ENCODE results near the gene SLC6A3.
"Not testable (repeated sequence)": the region's sequence is repeated elsewhere in the genome, so short reads cannot be mapped to it uniquely, and the experiment has no call there.

Gene SLC6A3

DNA sequence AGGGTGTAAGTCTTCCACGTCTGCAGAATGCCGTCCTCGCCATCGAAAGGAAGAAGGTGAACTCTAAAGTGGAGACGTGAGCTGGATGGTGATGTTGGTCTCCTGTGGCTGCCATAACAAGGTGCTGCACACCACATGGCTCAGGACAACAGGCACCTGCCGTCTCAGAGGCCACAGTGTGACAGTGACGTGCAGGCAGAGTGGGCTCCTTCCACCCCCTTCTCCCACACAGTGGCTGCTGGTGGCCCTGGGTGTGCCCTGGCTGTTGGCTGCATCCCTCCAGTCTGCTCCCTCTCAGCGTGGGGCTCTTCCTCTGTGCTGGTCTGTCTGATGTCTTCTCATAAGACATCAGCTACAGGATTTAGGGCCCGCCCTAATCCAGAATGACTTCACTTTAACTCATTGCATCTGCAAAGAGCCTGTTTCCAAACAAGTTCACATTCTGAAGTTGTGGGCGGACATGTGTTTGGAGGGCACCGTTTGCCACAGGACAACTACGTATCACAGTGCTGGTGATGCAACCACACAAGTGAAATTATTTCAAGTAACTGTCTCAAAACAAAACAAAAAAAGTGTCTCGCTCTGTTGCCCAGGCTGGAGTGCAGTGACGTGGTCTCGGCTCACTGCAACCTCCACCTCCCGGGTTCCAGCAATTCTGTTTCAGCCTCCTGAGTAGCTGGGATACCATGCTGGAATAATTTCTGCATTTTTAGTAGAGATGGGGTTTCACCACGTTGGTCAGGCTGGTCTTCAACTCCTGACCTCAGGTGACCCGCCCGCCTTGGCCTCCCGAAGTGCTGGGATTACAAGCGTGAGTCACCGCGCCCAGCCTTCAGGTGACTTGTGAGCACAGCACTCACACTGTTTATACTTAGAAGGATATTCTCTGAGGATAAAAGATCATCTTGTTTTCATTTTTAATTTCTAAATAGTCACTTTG, 69.1 kb downstream of the SLC6A3 start:
- no peak for DNase-seq (ENCODE audit: low spot score in 2 of 2)
- no peaks in the 10 kb centered on the region for H3K36me3 Mint-ChIP-seq
- H3K9me3 Mint-ChIP-seq = no peaks in the 10 kb centered on the region
- no peak overlapping the region for H3K27ac Mint-ChIP-seq
- peaks cover 27% of the 10 kb centered on the region for H3K4me1 Mint-ChIP-seq
- H3K4me3 Mint-ChIP-seq = no peak overlapping the region
- ATAC-seq (ENCODE audit: low read depth) = no peak
- no peaks in the 10 kb centered on the region for H3K27me3 Mint-ChIP-seq

- Mint-ChIP-seq H3K27ac (no peak overlapping the region), H3K4me1 (peaks cover 24% of the 10 kb centered on the region), H3K27me3 (no peaks in the 10 kb centered on the region), H3K36me3 (no peaks in the 10 kb centered on the region), H3K9me3 (no peaks in the 10 kb centered on the region), H3K4me3 (no peak overlapping the region)
- ATAC-seq (ENCODE audit: low read depth) = no peak
- DNase-seq (ENCODE audit: low spot score in 2 of 2) = no peak
These were observed 70.6 kb downstream of the SLC6A3 start for GRCh38 chr5:1374679-1375055.

GRCh38 chr5:1374030-1374678, 71.1 kb downstream of the SLC6A3 start:
- ATAC-seq (ENCODE audit: low read depth) = no peak
- DNase-seq (ENCODE audit: low spot score in 2 of 2) = no peak
- Mint-ChIP-seq H3K4me1 (peaks cover 27% of the 10 kb centered on the region), H3K9me3 (no peaks in the 10 kb centered on the region), H3K36me3 (no peaks in the 10 kb centered on the region), H3K4me3 (no peak overlapping the region), H3K27me3 (no peaks in the 10 kb centered on the region), H3K27ac (no peak overlapping the region)

GRCh38 chr5:1371972-1372342, 73.3 kb downstream of the SLC6A3 start:
- not testable (repeated sequence) for H3K36me3 Mint-ChIP-seq
- H3K4me1 Mint-ChIP-seq = peaks cover 30% of the 10 kb centered on the region
- H3K27ac Mint-ChIP-seq = peak overlapping the region; percentile 89

GRCh38 chr5:1371218-1371971, 73.8 kb downstream of the SLC6A3 start:
- ATAC-seq (ENCODE audit: low read depth) (peak; percentile 92), DNase-seq (ENCODE audit: low spot score in 2 of 2) (peak; percentile 32 to 67)
- peak overlapping the region; percentile 8 for H3K4me3 Mint-ChIP-seq
- no peaks in the 10 kb centered on the region for H3K27me3 Mint-ChIP-seq
- H3K27ac Mint-ChIP-seq = peak overlapping the region; percentile 89
- no peaks in the 10 kb centered on the region for H3K36me3 Mint-ChIP-seq
- H3K9me3 Mint-ChIP-seq = no peaks in the 10 kb centered on the region
- H3K4me1 Mint-ChIP-seq = peaks cover 35% of the 10 kb centered on the region

More at GRCh38 chr5:1371972-1372342, 73.3 kb downstream of the SLC6A3 start:
- DNase-seq (ENCODE audit: low spot score in 2 of 2); H3K9me3 Mint-ChIP-seq; H3K27me3 Mint-ChIP-seq: not testable (repeated sequence)
- peak; percentile 7 for ATAC-seq (ENCODE audit: low read depth)
- H3K4me3 Mint-ChIP-seq = peak overlapping the region; percentile 8

- Mint-ChIP-seq H3K27me3 (no peaks in the 10 kb centered on the region), H3K4me1 (peaks cover 46% of the 10 kb centered on the region), H3K9me3 (no peaks in the 10 kb centered on the region), H3K4me3 (no peak overlapping the region), H3K36me3 (no peaks in the 10 kb centered on the region), H3K27ac (no peak overlapping the region)
- ATAC-seq (ENCODE audit: low read depth) (no peak), DNase-seq (ENCODE audit: low spot score in 2 of 2) (no peak)
These were observed 75.2 kb downstream of the SLC6A3 start for GRCh38 chr5:1370006-1370405.

- no peak for ATAC-seq (ENCODE audit: low read depth)
- no peak overlapping the region for H3K27ac Mint-ChIP-seq
- no peak overlapping the region for H3K4me3 Mint-ChIP-seq
- H3K36me3 Mint-ChIP-seq = no peaks in the 10 kb centered on the region
- DNase-seq (ENCODE audit: low spot score in 2 of 2) = no peak
- no peaks in the 10 kb centered on the region for H3K27me3 Mint-ChIP-seq
- H3K4me1 Mint-ChIP-seq = peaks cover 42% of the 10 kb centered on the region
- H3K9me3 Mint-ChIP-seq = no peaks in the 10 kb centered on the region
These were observed 76.5 kb downstream of the SLC6A3 start for GRCh38 chr5:1368756-1369155.

- H3K4me1 Mint-ChIP-seq = peaks cover 44% of the 10 kb centered on the region
- no peak for DNase-seq (ENCODE audit: low spot score in 2 of 2)
- peaks cover 2% of the 10 kb centered on the region for H3K27me3 Mint-ChIP-seq
- H3K27ac Mint-ChIP-seq = no peak overlapping the region
- H3K4me3 Mint-ChIP-seq = no peak overlapping the region
- no peaks in the 10 kb centered on the region for H3K36me3 Mint-ChIP-seq
- ATAC-seq (ENCODE audit: low read depth) = no peak
- no peaks in the 10 kb centered on the region for H3K9me3 Mint-ChIP-seq
These were observed 77.0 kb downstream of the SLC6A3 start for GRCh38 chr5:1368236-1368635.

DNA sequence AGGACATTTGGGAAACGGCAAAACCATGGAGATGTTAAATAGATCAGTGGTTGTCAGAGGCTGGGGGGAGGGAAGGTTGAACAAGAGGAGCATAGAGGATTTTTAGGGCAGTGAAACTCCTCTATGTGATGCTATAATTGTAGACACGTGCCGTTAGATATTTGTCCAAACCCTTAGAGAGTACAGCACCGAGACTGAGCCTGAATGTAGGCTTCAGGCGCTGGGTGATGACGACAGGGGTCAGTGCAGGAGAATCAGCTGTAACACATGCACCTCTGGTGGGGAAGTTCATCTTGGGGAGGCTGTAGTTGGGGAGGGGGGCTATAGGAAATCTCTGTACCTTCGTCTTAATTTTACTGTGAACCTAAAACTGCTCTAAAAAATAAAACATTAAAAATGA, 78.1 kb downstream of the SLC6A3 start:
- peak overlapping the region; percentile 41 for H3K4me3 Mint-ChIP-seq
- peak; percentile 39 for ATAC-seq (ENCODE audit: low read depth)
- peak overlapping the region; percentile 28 for H3K27ac Mint-ChIP-seq
- peaks cover 40% of the 10 kb centered on the region for H3K4me1 Mint-ChIP-seq
- peaks cover 6% of the 10 kb centered on the region for H3K27me3 Mint-ChIP-seq
- H3K36me3 Mint-ChIP-seq = no peaks in the 10 kb centered on the region
- DNase-seq (ENCODE audit: low spot score in 2 of 2) = no peak
- H3K9me3 Mint-ChIP-seq = no peaks in the 10 kb centered on the region

- Mint-ChIP-seq H3K27me3 (peaks cover 8% of the 10 kb centered on the region), H3K27ac (no peak overlapping the region), H3K9me3 (no peaks in the 10 kb centered on the region), H3K4me1 (peaks cover 35% of the 10 kb centered on the region), H3K36me3 (no peaks in the 10 kb centered on the region), H3K4me3 (peak overlapping the region; percentile 27)
- ATAC-seq (ENCODE audit: low read depth) (peak; percentile 93), DNase-seq (ENCODE audit: low spot score in 2 of 2) (peak; percentile 30 to 65)
These were observed 78.7 kb downstream of the SLC6A3 start for GRCh38 chr5:1366514-1366913.

GRCh38 chr5:1364211-1364610, 81.0 kb downstream of the SLC6A3 start:
- no peak for DNase-seq (ENCODE audit: low spot score in 2 of 2)
- Mint-ChIP-seq H3K27ac (no peak overlapping the region), H3K27me3 (peaks cover 8% of the 10 kb centered on the region), H3K4me3 (no peak overlapping the region), H3K9me3 (no peaks in the 10 kb centered on the region), H3K36me3 (no peaks in the 10 kb centered on the region), H3K4me1 (peaks cover 28% of the 10 kb centered on the region)
- ATAC-seq (ENCODE audit: low read depth) = no peak

- Mint-ChIP-seq H3K4me3 (no peak overlapping the region), H3K27ac (no peak overlapping the region), H3K36me3 (no peaks in the 10 kb centered on the region), H3K4me1 (peaks cover 28% of the 10 kb centered on the region), H3K27me3 (peaks cover 8% of the 10 kb centered on the region), H3K9me3 (no peaks in the 10 kb centered on the region)
- ATAC-seq (ENCODE audit: low read depth) (no peak), DNase-seq (ENCODE audit: low spot score in 2 of 2) (no peak)
These were observed 81.7 kb downstream of the SLC6A3 start for GRCh38 chr5:1363581-1363980.

DNA sequence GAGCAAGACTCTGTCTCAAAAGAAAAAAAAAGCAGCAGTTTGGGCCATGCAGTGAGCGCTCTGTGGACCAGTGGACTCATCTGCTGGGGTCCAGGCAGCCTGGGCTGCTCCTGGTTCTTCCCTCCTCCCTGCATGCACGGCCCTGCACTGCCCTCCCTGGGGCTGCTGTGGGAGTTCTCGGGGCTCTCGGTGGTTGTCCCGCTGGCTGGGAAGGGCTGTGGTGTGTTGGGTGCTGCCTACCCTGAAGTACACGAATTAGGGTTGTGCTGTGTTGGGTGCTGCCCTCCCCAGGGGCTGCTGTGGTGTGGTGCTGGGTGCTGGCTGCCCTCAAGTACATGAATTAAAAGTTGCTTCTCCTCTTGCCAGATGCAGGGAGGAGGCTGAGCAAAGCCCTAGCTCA, 82.1 kb downstream of the SLC6A3 start:
- H3K9me3 Mint-ChIP-seq = no peaks in the 10 kb centered on the region
- peaks cover 12% of the 10 kb centered on the region for H3K27me3 Mint-ChIP-seq
- no peaks in the 10 kb centered on the region for H3K36me3 Mint-ChIP-seq
- H3K4me3 Mint-ChIP-seq = no peak overlapping the region
- DNase-seq (ENCODE audit: low spot score in 2 of 2) (no peak), ATAC-seq (ENCODE audit: low read depth) (no peak)
- no peak overlapping the region for H3K27ac Mint-ChIP-seq
- peaks cover 28% of the 10 kb centered on the region for H3K4me1 Mint-ChIP-seq

Measured in memory B cell (primary cell).